Mesendoderm (in vitro differentiated cells): ENCODE results near the gene TBX1.

ENCODE experiments used
- DNase-seq: peaks from one replicate; pipeline ENCODE4 v3.0.0; 2013
- H2AK5ac ChIP-seq: 2 replicates; pipeline ENCODE4 v1.6.1; 2013; ENCODE audit warnings: low read length, inconsistent platforms
- H2BK120ac ChIP-seq: 2 replicates; pipeline ENCODE4 v1.6.1; 2013; ENCODE audit warnings: low read depth, mild to moderate bottlenecking, low read length, moderate library complexity, mixed read lengths
- H2BK15ac ChIP-seq: replicated peaks from 2 replicates; pipeline ENCODE4 v1.6.1; 2013; ENCODE audit warnings: low read depth, mild to moderate bottlenecking, moderate library complexity
- H2BK5ac ChIP-seq: 2 replicates; pipeline ENCODE4 v1.6.1; 2013; ENCODE audit warnings: low read length, inconsistent platforms
- H3K18ac ChIP-seq: 2 replicates; pipeline ENCODE4 v1.6.1; 2013; ENCODE audit warnings: mild to moderate bottlenecking, low read length, mixed read lengths
- H3K23ac ChIP-seq: one replicate; pipeline ENCODE4 v1.6.1; 2013; ENCODE audit warnings: low read length
- H3K27ac ChIP-seq: 2 replicates; pipeline ENCODE4 v1.5.1; 2013; ENCODE audit warnings: low read depth, mild to moderate bottlenecking, inconsistent platforms, low read length, moderate library complexity
- H3K27me3 ChIP-seq: 2 replicates; pipeline ENCODE4 v1.6.1; 2013; ENCODE audit warnings: low read length, control low read depth, mild to moderate bottlenecking, inconsistent platforms; ENCODE audit not compliant: insufficient read depth, poor library complexity
- H3K36me3 ChIP-seq: 2 replicates; pipeline ENCODE4 v1.6.1; 2013; ENCODE audit warnings: low read length, inconsistent platforms; ENCODE audit not compliant: control insufficient read depth, insufficient read depth
- H3K4ac ChIP-seq: one replicate; pipeline ENCODE4 v1.6.1; 2013; ENCODE audit warnings: low read depth, mild to moderate bottlenecking, low read length, moderate library complexity
- H3K4me1 ChIP-seq: 2 replicates; pipeline ENCODE4 v1.6.1; 2013; ENCODE audit warnings: low read depth, low read length, inconsistent platforms; ENCODE audit not compliant: control insufficient read depth
- H3K4me2 ChIP-seq: 2 replicates; pipeline ENCODE4 v1.6.1; 2013; ENCODE audit warnings: low read length
- H3K4me3 ChIP-seq: 2 replicates; pipeline ENCODE4 v1.5.1; 2013; ENCODE audit warnings: mild to moderate bottlenecking, low read length
- H3K56ac ChIP-seq: one replicate; pipeline ENCODE4 v1.6.1; 2013; ENCODE audit warnings: low read length
- H3K79me1 ChIP-seq: 2 replicates; pipeline ENCODE4 v1.6.1; 2013; ENCODE audit warnings: low read length, inconsistent platforms
- H3K79me2 ChIP-seq: 2 replicates; pipeline ENCODE4 v1.6.1; 2013; ENCODE audit warnings: mild to moderate bottlenecking, low read length; ENCODE audit not compliant: control insufficient read depth, insufficient read depth
- H3K9ac ChIP-seq: 2 replicates; pipeline ENCODE4 v1.6.1; 2013; ENCODE audit warnings: low read length, inconsistent platforms
- H4K5ac ChIP-seq: one replicate; pipeline ENCODE4 v1.6.1; 2013; ENCODE audit warnings: low read length
- H4K8ac ChIP-seq: one replicate; pipeline ENCODE4 v1.6.1; 2013; ENCODE audit warnings: low read depth, mild to moderate bottlenecking, control low read depth, low read length, moderate library complexity
- WGBS: extraction: QIAGEN DNeasy Blood & Tissue Kit; methylation state at CpG from one replicate; pipeline ENCODE4 v1.1.7; 2013; ENCODE audit warnings: low lambda C conversion rate, missing lambda C conversion rate; ENCODE audit not compliant: insufficient coverage; ENCODE audit errors: extremely low coverage; 5-methylcytosine and 5-hydroxymethylcytosine counted together

TBX1 gene

GRCh38 chr22:19730198-19730597 is 30.4 kb upstream of the TBX1 start:
- H3K4me1 ChIP-seq: no peaks in the 10 kb centered on the region
- no peak overlapping the region for H2BK5ac ChIP-seq
- no peak overlapping the region for H4K5ac ChIP-seq
- peaks cover 4% of the 10 kb centered on the region for H3K27me3 ChIP-seq
- no peak overlapping the region for H3K18ac ChIP-seq
- H4K8ac ChIP-seq: no peak overlapping the region
- no peak for DNase-seq
- no peak overlapping the region for H3K27ac ChIP-seq
- WGBS: no CpG with 5 or more reads among the region's 8 CpGs
- no peaks in the 10 kb centered on the region for H3K36me3 ChIP-seq
- H3K4me3 ChIP-seq: no peak overlapping the region
- H2AK5ac ChIP-seq: no peak overlapping the region
- no peak overlapping the region for H3K4me2 ChIP-seq
- no peaks in the 10 kb centered on the region for H3K79me1 ChIP-seq
- no peak overlapping the region for H3K4ac ChIP-seq
- H3K23ac ChIP-seq: no peak overlapping the region
- no peak overlapping the region for H2BK120ac ChIP-seq
- peak overlapping the region; percentile 60 for H3K9ac ChIP-seq
- no peaks in the 10 kb centered on the region for H3K79me2 ChIP-seq
- H2BK15ac ChIP-seq: no peak overlapping the region
- peak overlapping the region; percentile 79 for H3K56ac ChIP-seq

GRCh38 chr22:19730655-19731360 is 29.8 kb upstream of the TBX1 start:
- peak overlapping the region; percentile 60 for H3K9ac ChIP-seq
- H3K23ac ChIP-seq: no peak overlapping the region
- no peak overlapping the region for H3K4ac ChIP-seq
- no peak overlapping the region for H3K4me3 ChIP-seq
- no CpG with 5 or more reads among the region's 48 CpGs for WGBS
- no peak overlapping the region for H4K5ac ChIP-seq
- no peaks in the 10 kb centered on the region for H3K36me3 ChIP-seq
- H3K79me2 ChIP-seq: no peaks in the 10 kb centered on the region
- H3K27ac ChIP-seq: no peak overlapping the region
- peak; percentile 66 for DNase-seq
- H2AK5ac ChIP-seq: no peak overlapping the region
- H3K4me2 ChIP-seq: peak overlapping the region; percentile 30
- H2BK120ac ChIP-seq: no peak overlapping the region
- H2BK15ac ChIP-seq: no peak overlapping the region
- H3K27me3 ChIP-seq: peaks cover 3% of the 10 kb centered on the region
- H3K79me1 ChIP-seq: no peaks in the 10 kb centered on the region
- no peak overlapping the region for H3K18ac ChIP-seq
- no peaks in the 10 kb centered on the region for H3K4me1 ChIP-seq
- no peak overlapping the region for H2BK5ac ChIP-seq
- no peak overlapping the region for H4K8ac ChIP-seq
- peak overlapping the region; percentile 79 for H3K56ac ChIP-seq

DNA sequence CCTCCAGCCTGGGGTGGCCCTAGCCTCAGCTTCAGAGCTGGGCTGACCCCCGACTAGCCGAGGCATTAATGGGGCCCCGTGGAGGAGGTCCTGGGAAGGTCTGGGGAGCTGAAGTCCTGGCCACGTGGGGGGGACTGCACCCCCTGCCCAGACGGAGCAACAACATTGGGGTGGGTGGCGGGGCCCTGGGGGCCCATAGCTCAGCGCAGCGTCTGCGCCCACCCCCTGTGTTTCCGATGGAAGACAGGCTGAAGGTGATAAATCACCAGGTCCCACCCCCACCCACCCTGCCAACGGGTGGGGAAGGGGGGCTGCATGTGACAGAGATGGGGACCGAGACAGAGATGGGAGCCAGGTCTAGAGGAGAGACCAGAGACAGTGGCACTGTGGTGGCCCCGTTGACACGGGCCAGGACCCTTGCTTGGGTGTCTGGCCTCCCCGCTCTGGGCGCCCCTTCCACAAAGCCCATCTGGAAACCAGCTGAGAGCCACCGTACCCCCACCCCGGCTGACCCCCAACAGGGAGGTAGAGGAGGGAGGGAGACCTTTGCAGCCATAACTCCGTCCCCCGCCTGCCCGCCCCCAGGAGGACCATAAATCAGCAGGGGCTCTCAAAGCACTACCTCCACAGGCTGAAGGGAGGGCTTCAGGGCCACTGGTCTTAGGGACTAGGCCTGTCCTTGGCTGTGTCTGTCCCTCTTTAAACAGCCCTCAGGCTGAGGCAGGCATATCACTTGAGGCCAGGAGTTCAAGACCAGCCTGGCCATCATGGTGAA is 29.0 kb upstream of the TBX1 start:
- no peak overlapping the region for H3K4me3 ChIP-seq
- no CpG with 5 or more reads among the region's 21 CpGs for WGBS
- no peaks in the 10 kb centered on the region for H3K79me2 ChIP-seq
- H2BK15ac ChIP-seq: no peak overlapping the region
- no peak overlapping the region for H3K18ac ChIP-seq
- H3K36me3 ChIP-seq: no peaks in the 10 kb centered on the region
- no peak overlapping the region for H4K8ac ChIP-seq
- no peak overlapping the region for H3K27ac ChIP-seq
- H3K4ac ChIP-seq: no peak overlapping the region
- H3K4me1 ChIP-seq: no peaks in the 10 kb centered on the region
- H3K9ac ChIP-seq: no peak overlapping the region
- no peak overlapping the region for H2BK120ac ChIP-seq
- H3K4me2 ChIP-seq: no peak overlapping the region
- H3K27me3 ChIP-seq: peaks cover 3% of the 10 kb centered on the region
- no peak overlapping the region for H2AK5ac ChIP-seq
- no peak overlapping the region for H3K23ac ChIP-seq
- no peak overlapping the region for H3K56ac ChIP-seq
- H3K79me1 ChIP-seq: no peaks in the 10 kb centered on the region
- no peak overlapping the region for H4K5ac ChIP-seq
- DNase-seq: no peak
- H2BK5ac ChIP-seq: no peak overlapping the region

GRCh38 chr22:19732403-19733113 is 28.0 kb upstream of the TBX1 start:
- Histone ChIP-seq H2BK15ac (no peak overlapping the region), H3K4me2 (no peak overlapping the region), H3K9ac (no peak overlapping the region), H3K4me3 (no peak overlapping the region), H2BK120ac (no peak overlapping the region), H3K4me1 (no peaks in the 10 kb centered on the region), H2BK5ac (no peak overlapping the region), H3K27ac (no peak overlapping the region), H3K79me2 (no peaks in the 10 kb centered on the region), H3K27me3 (peaks cover 3% of the 10 kb centered on the region), H3K23ac (no peak overlapping the region), H3K79me1 (no peaks in the 10 kb centered on the region), H4K5ac (no peak overlapping the region), H4K8ac (no peak overlapping the region), H3K18ac (no peak overlapping the region), H2AK5ac (no peak overlapping the region), H3K36me3 (no peaks in the 10 kb centered on the region), H3K56ac (no peak overlapping the region), H3K4ac (no peak overlapping the region)
- no peak for DNase-seq
- WGBS: no CpG with 5 or more reads among the region's 10 CpGs

DNA sequence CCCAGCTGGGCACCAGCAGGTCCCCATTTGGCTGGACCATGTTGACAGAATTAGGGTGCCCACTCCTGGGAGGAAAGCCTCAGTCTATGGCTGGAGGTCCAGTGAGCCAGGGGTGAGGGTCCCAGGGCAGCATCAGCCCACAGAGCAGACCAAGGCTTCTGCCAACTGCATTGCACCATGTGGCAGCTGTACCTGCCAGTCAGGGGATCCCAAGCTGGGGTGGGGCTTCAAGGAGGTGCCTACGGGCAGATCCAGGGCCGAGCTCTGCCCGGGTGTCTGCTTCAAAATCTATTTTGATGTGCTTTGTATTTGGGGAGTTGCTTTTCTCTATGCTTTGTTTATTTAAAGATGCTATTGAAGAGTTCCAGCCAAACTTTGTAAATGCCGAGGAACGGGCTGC is 26.8 kb upstream of the TBX1 start:
- no peak for DNase-seq
- H4K5ac ChIP-seq: no peak overlapping the region
- peak overlapping the region; percentile 24 for H3K23ac ChIP-seq
- H3K9ac ChIP-seq: no peak overlapping the region
- H3K36me3 ChIP-seq: no peaks in the 10 kb centered on the region
- no peak overlapping the region for H3K27ac ChIP-seq
- H2BK15ac ChIP-seq: no peak overlapping the region
- no peak overlapping the region for H2BK120ac ChIP-seq
- no peaks in the 10 kb centered on the region for H3K4me1 ChIP-seq
- no peak overlapping the region for H2BK5ac ChIP-seq
- no peaks in the 10 kb centered on the region for H3K79me1 ChIP-seq
- WGBS: no CpG with 5 or more reads among the region's 5 CpGs
- no peaks in the 10 kb centered on the region for H3K27me3 ChIP-seq
- H3K4ac ChIP-seq: no peak overlapping the region
- no peaks in the 10 kb centered on the region for H3K79me2 ChIP-seq
- no peak overlapping the region for H3K18ac ChIP-seq
- no peak overlapping the region for H3K4me3 ChIP-seq
- H3K56ac ChIP-seq: no peak overlapping the region
- no peak overlapping the region for H3K4me2 ChIP-seq
- no peak overlapping the region for H2AK5ac ChIP-seq
- no peak overlapping the region for H4K8ac ChIP-seq
